ENCODE results near the gene CRYGD.

The CRYGD gene

DNA sequence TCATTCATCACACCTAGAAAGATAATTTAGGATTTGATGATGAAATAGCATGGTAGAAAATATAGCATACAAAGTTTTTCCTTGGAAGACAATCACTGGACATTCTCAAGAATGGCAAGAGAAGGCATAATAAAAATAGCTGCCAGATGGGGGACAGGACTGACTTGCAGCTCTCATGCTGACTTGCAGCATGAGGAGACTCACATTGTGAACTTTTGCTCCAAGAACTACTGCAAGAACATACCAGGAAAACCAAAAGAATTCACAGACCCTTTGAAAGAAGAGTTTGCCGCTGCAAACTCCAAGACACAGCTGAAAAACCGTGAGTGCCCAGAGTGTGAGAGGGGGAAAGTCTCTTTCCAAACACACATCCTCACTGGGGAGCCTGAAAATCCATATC, 47.0 kb downstream of the CRYGD start:
- DNase-seq: no peak

DNA sequence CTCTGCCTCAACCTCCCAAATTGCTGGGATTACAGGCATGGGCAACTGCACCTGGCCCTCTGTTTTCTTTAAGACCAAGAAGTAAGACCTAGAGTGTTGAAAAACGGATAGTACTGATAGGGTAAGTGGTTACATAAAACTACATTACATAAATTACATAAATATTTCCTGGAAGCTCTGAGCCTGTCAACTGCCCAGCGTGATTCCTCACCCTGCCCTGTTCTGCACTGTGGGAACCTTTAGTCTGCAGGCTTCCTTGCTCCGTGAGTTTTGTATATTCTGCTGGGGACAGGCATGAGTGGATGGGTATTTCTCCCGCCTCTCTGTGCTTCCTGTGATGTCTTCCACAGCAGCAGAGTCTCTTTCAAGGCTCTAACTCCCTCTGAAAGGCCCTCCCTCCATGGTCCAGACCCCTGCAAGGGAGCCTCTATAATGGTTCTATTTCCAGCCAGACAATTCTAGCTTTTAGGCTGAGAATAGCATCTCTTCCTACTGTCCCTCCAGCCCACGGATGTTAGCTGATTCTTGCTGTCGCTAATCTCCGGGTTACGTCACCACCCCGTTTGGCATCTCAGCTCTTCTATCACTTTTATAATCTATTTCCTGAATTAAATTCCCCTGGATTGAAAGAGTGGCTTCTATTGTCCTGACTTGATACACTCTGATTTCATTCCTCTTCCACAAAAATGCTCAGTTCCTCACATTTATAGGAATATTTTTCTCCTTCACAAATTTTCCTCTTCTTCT, 49.5 kb downstream of the CRYGD start:
- no peak for DNase-seq

- DNase-seq: peak; percentile 62
Observed at GRCh38 chr2:208072250-208072892, 52.0 kb downstream of the CRYGD start.

Measured in MV-4-11 (cell line).